HG02884 (cell line): ENCODE data around the gene NCKAP5L.
"Not testable (repeated sequence)": the region's sequence is repeated elsewhere in the genome, so short reads cannot be mapped to it uniquely, and the experiment has no call there.

Experiments used
- ATAC-seq: cut with Tn5 transposase; IDR thresholded peaks from one replicate; pipeline ENCODE4 v1.9.1; 2021; ENCODE audit warnings: mild to moderate bottlenecking, moderate library complexity; ENCODE audit not compliant: unreplicated experiment

NCKAP5L gene

GRCh38 chr12:49783917-49784676 lies 44.1 kb downstream of the NCKAP5L start:
- no peak for ATAC-seq

GRCh38 chr12:49780914-49781313 lies 47.3 kb downstream of the NCKAP5L start:
- ATAC-seq = not testable (repeated sequence)

GRCh38 chr12:49779581-49779980 lies 48.6 kb downstream of the NCKAP5L start:
- no peak for ATAC-seq

- no peak for ATAC-seq
These were observed 50.1 kb downstream of the NCKAP5L start for GRCh38 chr12:49777800-49778748.

- ATAC-seq = no peak
These were observed 50.9 kb downstream of the NCKAP5L start for GRCh38 chr12:49777341-49777740.

- no peak for ATAC-seq
These were observed 51.4 kb downstream of the NCKAP5L start for GRCh38 chr12:49776858-49777257.

- no peak for ATAC-seq
These were observed 51.8 kb downstream of the NCKAP5L start for GRCh38 chr12:49776413-49776812.

GRCh38 chr12:49773102-49773501 lies 55.1 kb downstream of the NCKAP5L start:
- ATAC-seq = not testable (repeated sequence)

GRCh38 chr12:49767333-49767732 lies 60.9 kb downstream of the NCKAP5L start:
- no peak for ATAC-seq

GRCh38 chr12:49766115-49766455 lies 62.1 kb downstream of the NCKAP5L start:
- ATAC-seq = no peak

- ATAC-seq = no peak
These were observed 64.1 kb downstream of the NCKAP5L start for GRCh38 chr12:49764126-49764525.

GRCh38 chr12:49763006-49763591 lies 65.1 kb downstream of the NCKAP5L start:
- no peak for ATAC-seq

GRCh38 chr12:49762468-49762847 lies 65.8 kb downstream of the NCKAP5L start:
- no peak for ATAC-seq

GRCh38 chr12:49761677-49762467 lies 66.3 kb downstream of the NCKAP5L start:
- ATAC-seq = no peak

- no peak for ATAC-seq
These were observed 77.2 kb downstream of the NCKAP5L start for GRCh38 chr12:49750996-49751393.

GRCh38 chr12:49750027-49750995 lies 77.9 kb downstream of the NCKAP5L start:
- peak; percentile 63 for ATAC-seq

- no peak for ATAC-seq
These were observed 79.4 kb downstream of the NCKAP5L start for GRCh38 chr12:49748800-49749199.

GRCh38 chr12:49748306-49748705 lies 79.9 kb downstream of the NCKAP5L start:
- no peak for ATAC-seq

- no peak for ATAC-seq
These were observed 83.8 kb downstream of the NCKAP5L start for GRCh38 chr12:49744363-49744885.
